GM23338 (cell line): ENCODE measurements around the gene RHNO1. TPM values are rescaled to one million over a fixed set of nuclear protein-coding genes. Genes with fewer than 3 reads are reported as not detected.
A peak's percentile ranks its signal among the peaks of the same experiment; 100 is the strongest.

Source experiments
- ATAC-seq: fragments of 200-7000 bp; cut with Tn5 transposase; 3 replicates; pipeline ENCODE4 v1.9.1; 2020
- DNase-seq: peaks from one replicate; pipeline ENCODE4 v3.0.0-alpha.2; 2015; ENCODE audit warnings: low spot score
- H2AFZ ChIP-seq: fragments of 200-600 bp; sonication (generic); 2 replicates; pipeline ENCODE4 v1.8.0; 2016; ENCODE audit warnings: antibody characterized with exemption, mild to moderate bottlenecking, moderate library complexity
- H3F3A ChIP-seq: fragments of 200-600 bp; sonication (generic); replicated peaks from 2 replicates; pipeline ENCODE4 v1.8.0; 2017; ENCODE audit warnings: antibody characterized with exemption, mixed run types, low read depth
- H3K27ac ChIP-seq: fragments of 200-600 bp; sonication (generic); 2 replicates; pipeline ENCODE4 v1.6.1; 2016; ENCODE audit warnings: low read depth
- H3K27me3 ChIP-seq: fragments of 200-600 bp; sonication (generic); 2 replicates; pipeline ENCODE4 v1.8.0; 2016; ENCODE audit warnings: mild to moderate bottlenecking, mixed run types, moderate library complexity; ENCODE audit not compliant: insufficient read depth
- H3K36me3 ChIP-seq: fragments of 200-600 bp; sonication (generic); 2 replicates; pipeline ENCODE4 v1.8.0; 2016; ENCODE audit warnings: mild to moderate bottlenecking; ENCODE audit not compliant: insufficient read depth
- H3K4me1 ChIP-seq: fragments of 200-600 bp; sonication (generic); 2 replicates; pipeline ENCODE4 v1.8.0; 2016; ENCODE audit warnings: mild to moderate bottlenecking, moderate library complexity; ENCODE audit not compliant: insufficient read depth
- H3K4me2 ChIP-seq: fragments of 200-600 bp; sonication (generic); 2 replicates; pipeline ENCODE4 v1.7.1; 2017; ENCODE audit warnings: mixed run types
- H3K4me3 ChIP-seq: fragments of 200-600 bp; sonication (generic); 2 replicates; pipeline ENCODE4 v1.6.1; 2016; ENCODE audit warnings: mixed run types
- H3K79me2 ChIP-seq: fragments of 200-600 bp; sonication (generic); replicated peaks from 2 replicates; pipeline ENCODE4 v1.8.0; 2017; ENCODE audit warnings: mild to moderate bottlenecking; ENCODE audit not compliant: insufficient read depth
- H3K9me2 ChIP-seq: fragments of 200-600 bp; sonication (generic); 2 replicates; pipeline ENCODE4 v1.8.0; 2017; ENCODE audit not compliant: insufficient read depth
- H4K20me1 ChIP-seq: fragments of 200-600 bp; sonication (generic); replicated peaks from 2 replicates; pipeline ENCODE4 v1.8.0; 2017; ENCODE audit warnings: mild to moderate bottlenecking; ENCODE audit not compliant: insufficient read depth
- H3K27ac Mint-ChIP-seq: 2 replicates; pipeline ENCODE4 v1.8.0; 2020; ENCODE audit warnings: inconsistent platforms, mild to moderate bottlenecking, moderate library complexity, mixed read lengths
- H3K27me3 Mint-ChIP-seq: 3 replicates; pipeline ENCODE4 v1.8.0; 2022; ENCODE audit warnings: low read depth, mild to moderate bottlenecking, moderate library complexity, mixed read lengths, inconsistent platforms; ENCODE audit not compliant: insufficient read depth, poor library complexity
- H3K36me3 Mint-ChIP-seq: 3 replicates; pipeline ENCODE4 v1.8.0; 2021; ENCODE audit warnings: low read depth, mild to moderate bottlenecking, inconsistent platforms, moderate library complexity, mixed read lengths
- H3K4me1 Mint-ChIP-seq: 3 replicates; pipeline ENCODE4 v1.8.0; 2020; ENCODE audit warnings: mild to moderate bottlenecking, inconsistent platforms, mixed read lengths
- H3K4me3 Mint-ChIP-seq: 3 replicates; pipeline ENCODE4 v1.8.0; 2021; ENCODE audit warnings: moderate library complexity, mild to moderate bottlenecking, inconsistent platforms, mixed read lengths
- H3K9me3 Mint-ChIP-seq: 3 replicates; pipeline ENCODE4 v1.8.0; 2020; ENCODE audit warnings: moderate library complexity, mild to moderate bottlenecking, inconsistent platforms, mixed read lengths
- NANOG ChIP-seq: IDR thresholded peaks from 2 replicates; pipeline ENCODE4 v1.6.1; 2016; ENCODE audit warnings: antibody characterized with exemption, borderline replicate concordance
- POLR2AphosphoS5 ChIP-seq: IDR thresholded peaks from 2 replicates; pipeline ENCODE4 v1.6.1; 2016; ENCODE audit warnings: antibody characterized with exemption, low read depth
- ZNF331 ChIP-seq: fragments of 250-450 bp; sonication (Bioruptor Pico); IDR thresholded peaks from 2 replicates; pipeline ENCODE4 v1.5.0; 2020; ENCODE audit warnings: low read depth, mild to moderate bottlenecking, moderate library complexity
- polyA plus RNA-seq: library from polyadenylated mRNA; unstranded; fragments of >200 nt; fragmentation: Nextera tagmentation; extraction: Ambion mirVana; gene quantifications from 2 replicates; pipeline ENCODE4 v1.2.1, GENCODE V29; 2016
- total RNA-seq: library from RNA; depleted of rRNA; stranded (reverse); fragments of >200 nt; shearing (Covaris generic); gene quantifications from 2 replicates; pipeline ENCODE4 v1.2.3, GENCODE V29; 2014
- TF ChIP-seq, protein P1 (sequence below): fragments of 250-450 bp; sonication (Bioruptor Pico); IDR thresholded peaks from 2 replicates; pipeline ENCODE4 v1.5.0; 2020; ENCODE audit warnings: mild to moderate bottlenecking, moderate library complexity
- TF ChIP-seq, protein P2 (sequence below), 2 experiments: fragments of 200-600 bp in 1 of 2; sonication (generic) in 1 of 2; conservative IDR thresholded peaks; 2 replicates each; pipeline versions ENCODE4 v1.5.1 to v1.6.1; 2016 to 2017; ENCODE audit warnings: antibody characterized with exemption in 2 of 2, low read depth in 2 of 2, mild to moderate bottlenecking in 2 of 2, moderate library complexity in 1 of 2

Gene RHNO1
- total and polyA plus RNA-seq, 2 experiments from 2014 or later = 56.4 to 63.8 TPM

DNA sequence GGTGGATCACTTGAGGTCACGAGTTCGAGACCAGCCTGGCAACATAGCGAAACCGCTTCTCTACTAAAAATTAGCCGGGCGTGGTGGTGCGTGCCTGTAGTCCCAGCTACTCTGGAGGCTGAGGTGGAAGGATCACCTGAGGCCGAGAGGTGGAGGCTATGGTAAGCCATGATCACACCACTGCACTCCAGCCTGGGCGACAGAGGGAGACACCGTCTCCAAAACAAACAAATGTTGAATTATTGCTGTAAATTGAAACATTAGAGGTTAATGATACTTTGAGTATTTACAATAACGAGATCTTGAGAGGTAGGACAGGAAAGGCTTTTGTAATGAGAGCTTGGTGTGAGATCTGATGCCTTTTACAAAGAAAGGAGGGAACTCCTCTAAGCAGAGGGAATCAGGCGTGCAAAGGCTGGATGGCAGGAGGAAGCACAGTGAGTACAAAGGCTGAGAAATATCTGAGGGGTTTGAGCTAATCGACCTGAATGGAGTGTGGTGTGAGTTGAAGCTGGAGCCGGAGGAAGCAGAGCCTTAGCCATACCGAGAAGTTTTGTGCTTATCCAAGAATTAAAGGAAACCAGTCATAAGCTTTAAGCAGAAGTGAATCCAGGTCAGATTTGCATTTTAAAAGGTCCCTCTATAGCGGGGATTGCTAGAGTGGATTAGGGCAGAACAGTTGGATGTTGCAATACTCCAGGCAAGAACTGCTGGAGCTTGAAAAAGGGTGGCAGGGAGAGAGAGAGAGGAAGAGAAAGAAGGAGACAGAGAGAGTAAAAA is 1.1 kb downstream of the RHNO1 start:
- Mint-ChIP-seq H3K36me3 (peaks cover 44% of the 10 kb centered on the region), H3K9me3 (no peaks in the 10 kb centered on the region), H3K4me1 (peaks cover 25% of the 10 kb centered on the region), H3K4me3 (peak overlapping the region; percentile 93), H3K27ac (peak overlapping the region; percentile 78), H3K27me3 (peaks cover 8% of the 10 kb centered on the region)
- Histone ChIP-seq H4K20me1 (peaks cover 22% of the 10 kb centered on the region), H3K27ac (peak overlapping the region; percentile 92), H3K9me2 (no peaks in the 10 kb centered on the region), H3K4me1 (peaks cover 25% of the 10 kb centered on the region), H3K4me3 (peak overlapping the region; percentile 100), H3K4me2 (peak overlapping the region; percentile 97), H2AFZ (no peak overlapping the region), H3K79me2 (peaks cover 95% of the 10 kb centered on the region), H3K27me3 (no peaks in the 10 kb centered on the region), H3F3A (peaks cover 38% of the 10 kb centered on the region), H3K36me3 (peaks cover 17% of the 10 kb centered on the region)
- ATAC-seq = peak; percentile 6; the same call in 2 of the 3 replicates
- TF ChIP-seq POLR2AphosphoS5 (peak; percentile 16; the same call in 1 of the 2 replicates), ZNF331 (no peak), NANOG (no peak)
- TF ChIP-seq, protein P1, sequence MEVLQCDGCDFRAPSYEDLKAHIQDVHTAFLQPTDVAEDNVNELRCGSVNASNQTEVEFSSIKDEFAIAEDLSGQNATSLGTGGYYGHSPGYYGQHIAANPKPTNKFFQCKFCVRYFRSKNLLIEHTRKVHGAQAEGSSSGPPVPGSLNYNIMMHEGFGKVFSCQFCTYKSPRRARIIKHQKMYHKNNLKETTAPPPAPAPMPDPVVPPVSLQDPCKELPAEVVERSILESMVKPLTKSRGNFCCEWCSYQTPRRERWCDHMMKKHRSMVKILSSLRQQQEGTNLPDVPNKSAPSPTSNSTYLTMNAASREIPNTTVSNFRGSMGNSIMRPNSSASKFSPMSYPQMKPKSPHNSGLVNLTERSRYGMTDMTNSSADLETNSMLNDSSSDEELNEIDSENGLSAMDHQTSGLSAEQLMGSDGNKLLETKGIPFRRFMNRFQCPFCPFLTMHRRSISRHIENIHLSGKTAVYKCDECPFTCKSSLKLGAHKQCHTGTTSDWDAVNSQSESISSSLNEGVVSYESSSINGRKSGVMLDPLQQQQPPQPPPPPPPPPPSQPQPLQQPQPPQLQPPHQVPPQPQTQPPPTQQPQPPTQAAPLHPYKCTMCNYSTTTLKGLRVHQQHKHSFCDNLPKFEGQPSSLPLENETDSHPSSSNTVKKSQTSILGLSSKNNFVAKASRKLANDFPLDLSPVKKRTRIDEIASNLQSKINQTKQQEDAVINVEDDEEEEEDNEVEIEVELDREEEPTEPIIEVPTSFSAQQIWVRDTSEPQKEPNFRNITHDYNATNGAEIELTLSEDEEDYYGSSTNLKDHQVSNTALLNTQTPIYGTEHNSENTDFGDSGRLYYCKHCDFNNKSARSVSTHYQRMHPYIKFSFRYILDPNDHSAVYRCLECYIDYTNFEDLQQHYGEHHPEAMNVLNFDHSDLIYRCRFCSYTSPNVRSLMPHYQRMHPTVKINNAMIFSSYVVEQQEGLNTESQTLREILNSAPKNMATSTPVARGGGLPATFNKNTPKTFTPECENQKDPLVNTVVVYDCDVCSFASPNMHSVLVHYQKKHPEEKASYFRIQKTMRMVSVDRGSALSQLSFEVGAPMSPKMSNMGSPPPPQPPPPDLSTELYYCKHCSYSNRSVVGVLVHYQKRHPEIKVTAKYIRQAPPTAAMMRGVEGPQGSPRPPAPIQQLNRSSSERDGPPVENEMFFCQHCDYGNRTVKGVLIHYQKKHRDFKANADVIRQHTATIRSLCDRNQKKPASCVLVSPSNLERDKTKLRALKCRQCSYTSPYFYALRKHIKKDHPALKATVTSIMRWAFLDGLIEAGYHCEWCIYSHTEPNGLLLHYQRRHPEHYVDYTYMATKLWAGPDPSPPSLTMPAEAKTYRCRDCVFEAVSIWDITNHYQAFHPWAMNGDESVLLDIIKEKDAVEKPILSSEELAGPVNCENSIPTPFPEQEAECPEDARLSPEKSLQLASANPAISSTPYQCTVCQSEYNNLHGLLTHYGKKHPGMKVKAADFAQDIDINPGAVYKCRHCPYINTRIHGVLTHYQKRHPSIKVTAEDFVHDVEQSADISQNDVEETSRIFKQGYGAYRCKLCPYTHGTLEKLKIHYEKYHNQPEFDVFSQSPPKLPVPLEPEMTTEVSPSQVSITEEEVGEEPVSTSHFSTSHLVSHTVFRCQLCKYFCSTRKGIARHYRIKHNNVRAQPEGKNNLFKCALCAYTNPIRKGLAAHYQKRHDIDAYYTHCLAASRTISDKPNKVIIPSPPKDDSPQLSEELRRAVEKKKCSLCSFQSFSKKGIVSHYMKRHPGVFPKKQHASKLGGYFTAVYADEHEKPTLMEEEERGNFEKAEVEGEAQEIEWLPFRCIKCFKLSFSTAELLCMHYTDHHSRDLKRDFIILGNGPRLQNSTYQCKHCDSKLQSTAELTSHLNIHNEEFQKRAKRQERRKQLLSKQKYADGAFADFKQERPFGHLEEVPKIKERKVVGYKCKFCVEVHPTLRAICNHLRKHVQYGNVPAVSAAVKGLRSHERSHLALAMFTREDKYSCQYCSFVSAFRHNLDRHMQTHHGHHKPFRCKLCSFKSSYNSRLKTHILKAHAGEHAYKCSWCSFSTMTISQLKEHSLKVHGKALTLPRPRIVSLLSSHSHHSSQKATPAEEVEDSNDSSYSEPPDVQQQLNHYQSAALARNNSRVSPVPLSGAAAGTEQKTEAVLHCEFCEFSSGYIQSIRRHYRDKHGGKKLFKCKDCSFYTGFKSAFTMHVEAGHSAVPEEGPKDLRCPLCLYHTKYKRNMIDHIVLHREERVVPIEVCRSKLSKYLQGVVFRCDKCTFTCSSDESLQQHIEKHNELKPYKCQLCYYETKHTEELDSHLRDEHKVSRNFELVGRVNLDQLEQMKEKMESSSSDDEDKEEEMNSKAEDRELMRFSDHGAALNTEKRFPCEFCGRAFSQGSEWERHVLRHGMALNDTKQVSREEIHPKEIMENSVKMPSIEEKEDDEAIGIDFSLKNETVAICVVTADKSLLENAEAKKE (CRISPR knock-in tag) = no peak
- TF ChIP-seq, protein P2, sequence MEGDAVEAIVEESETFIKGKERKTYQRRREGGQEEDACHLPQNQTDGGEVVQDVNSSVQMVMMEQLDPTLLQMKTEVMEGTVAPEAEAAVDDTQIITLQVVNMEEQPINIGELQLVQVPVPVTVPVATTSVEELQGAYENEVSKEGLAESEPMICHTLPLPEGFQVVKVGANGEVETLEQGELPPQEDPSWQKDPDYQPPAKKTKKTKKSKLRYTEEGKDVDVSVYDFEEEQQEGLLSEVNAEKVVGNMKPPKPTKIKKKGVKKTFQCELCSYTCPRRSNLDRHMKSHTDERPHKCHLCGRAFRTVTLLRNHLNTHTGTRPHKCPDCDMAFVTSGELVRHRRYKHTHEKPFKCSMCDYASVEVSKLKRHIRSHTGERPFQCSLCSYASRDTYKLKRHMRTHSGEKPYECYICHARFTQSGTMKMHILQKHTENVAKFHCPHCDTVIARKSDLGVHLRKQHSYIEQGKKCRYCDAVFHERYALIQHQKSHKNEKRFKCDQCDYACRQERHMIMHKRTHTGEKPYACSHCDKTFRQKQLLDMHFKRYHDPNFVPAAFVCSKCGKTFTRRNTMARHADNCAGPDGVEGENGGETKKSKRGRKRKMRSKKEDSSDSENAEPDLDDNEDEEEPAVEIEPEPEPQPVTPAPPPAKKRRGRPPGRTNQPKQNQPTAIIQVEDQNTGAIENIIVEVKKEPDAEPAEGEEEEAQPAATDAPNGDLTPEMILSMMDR (conservative IDR thresholded peaks at IDR 0.05; ENCODE audit: low read depth in 2 of 2) = 0 out of 4 replicates have a peak, but pooled peaks have one; percentile 9 to 11
- no peak for DNase-seq
